C4-2B (cell line): ENCODE measurements around the gene ATP6V0E2.

Experiments used
- H3K27ac ChIP-seq: fragments of 450-650 bp; 2 replicates; pipeline ENCODE4 v1.5.1; 2017
- CTCF ChIP-seq: fragments of 450-650 bp; conservative IDR thresholded peaks from 2 replicates; pipeline ENCODE4 v1.5.1; 2017; ENCODE audit warnings: mild to moderate bottlenecking
- ZFX ChIP-seq: fragments of 450-650 bp; IDR thresholded peaks from 2 replicates; pipeline ENCODE4 v1.6.1; 2017

Gene ATP6V0E2

DNA sequence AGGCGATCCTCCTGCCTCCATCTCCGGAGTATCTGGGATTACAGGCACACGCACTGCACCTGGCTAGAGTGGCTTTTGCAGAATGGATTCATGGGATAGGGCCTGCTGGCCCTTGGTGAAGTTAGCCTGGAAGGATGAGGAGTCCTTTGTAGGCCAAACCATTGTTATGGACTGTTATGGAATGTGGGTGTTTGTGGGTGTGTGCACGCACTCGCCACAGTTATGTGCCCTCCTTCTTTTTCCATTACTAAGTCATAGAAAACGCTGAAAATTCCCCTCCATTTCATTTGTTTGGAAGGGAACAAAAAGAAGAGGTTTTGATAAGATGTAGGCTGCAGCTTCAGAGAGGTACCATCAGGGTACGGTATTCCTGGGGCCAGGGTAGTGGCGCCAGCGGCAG, 20.6 kb upstream of the ATP6V0E2 start:
- H3K27ac ChIP-seq = no peak overlapping the region
- TF ChIP-seq CTCF = no peak
- TF ChIP-seq ZFX = no peak

DNA sequence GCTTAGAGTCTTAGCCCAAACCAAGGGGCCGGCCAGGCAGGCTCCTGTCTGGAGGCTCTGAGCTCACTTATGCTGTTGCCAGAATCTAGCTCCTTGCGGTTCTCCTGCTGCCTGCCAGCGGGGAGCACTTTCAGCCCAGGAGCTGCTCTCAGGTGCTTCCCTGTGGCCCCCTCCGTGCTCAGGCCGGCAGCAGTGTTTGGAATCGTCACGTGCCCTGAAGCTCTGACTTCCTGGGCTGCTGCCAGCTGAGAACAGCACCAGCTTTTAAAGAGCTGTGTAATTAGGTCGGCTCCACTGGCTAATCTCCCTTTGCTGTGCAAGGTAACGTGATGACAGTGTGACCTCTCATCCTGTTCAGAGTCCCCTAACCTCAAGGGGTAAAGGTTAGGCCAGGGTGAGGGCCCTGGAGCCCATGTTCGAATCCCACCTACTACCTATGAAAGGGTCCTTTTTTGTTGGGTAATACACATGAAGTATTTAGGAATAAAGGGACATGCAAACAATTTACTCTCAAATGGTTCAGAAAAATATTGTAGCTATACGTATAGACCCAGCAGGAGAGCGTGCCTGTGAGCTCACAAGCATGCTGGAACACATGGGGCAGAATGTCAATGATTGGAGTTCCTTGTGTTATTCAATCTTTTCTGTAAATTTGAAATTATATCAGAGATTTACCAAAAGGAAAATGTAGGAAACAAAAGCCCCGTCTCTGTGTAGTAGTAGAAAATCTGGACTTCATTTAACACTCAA, 19.0 kb upstream of the ATP6V0E2 start:
- TF ChIP-seq ZFX (no peak), CTCF (no peak)

DNA sequence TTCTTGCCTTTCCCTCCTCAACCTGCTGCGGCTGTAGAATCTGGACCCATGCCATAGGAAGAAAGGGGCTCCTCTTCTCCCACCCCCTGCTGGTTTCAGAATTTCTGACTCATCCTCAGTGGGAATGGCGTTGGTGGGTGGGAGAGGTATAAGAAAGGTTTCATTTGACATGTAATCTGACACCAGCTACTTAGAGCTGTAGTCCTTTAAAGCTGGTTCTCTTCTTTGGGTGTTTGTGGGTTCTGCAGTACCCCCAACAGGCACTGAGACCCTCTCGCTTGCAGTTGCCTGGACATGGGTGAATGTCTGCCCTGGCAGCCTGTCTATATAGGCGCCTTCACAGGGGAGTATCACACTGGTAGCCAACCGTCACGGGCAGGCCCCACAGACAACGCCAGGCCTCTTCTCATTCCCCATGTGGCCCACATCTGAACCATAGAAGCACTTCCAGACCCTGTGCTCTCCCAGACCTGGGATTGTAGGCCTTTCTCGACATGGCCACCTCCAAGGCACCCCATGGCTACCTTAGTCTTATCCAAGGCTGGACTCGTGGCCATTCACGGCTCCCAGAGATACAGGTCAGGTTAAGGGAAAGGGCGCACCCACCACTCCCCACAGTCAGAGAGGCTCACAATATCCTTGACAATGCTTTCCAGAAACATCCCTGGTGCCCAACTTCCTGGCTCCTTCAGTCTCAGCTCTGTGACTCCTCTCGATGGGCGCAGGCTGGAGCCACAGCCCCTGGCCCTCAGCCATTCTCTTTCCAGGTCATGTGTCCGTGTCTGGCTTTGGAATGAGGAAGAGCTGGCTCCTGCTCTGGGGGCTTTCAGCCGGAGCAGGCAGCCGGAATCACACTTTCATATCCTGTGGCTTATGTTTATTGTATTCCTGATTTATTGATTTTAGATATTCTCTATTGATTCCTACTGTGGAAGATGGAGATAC, 18.1 kb upstream of the ATP6V0E2 start:
- TF ChIP-seq CTCF = no peak
- TF ChIP-seq ZFX = no peak
- H3K27ac ChIP-seq = peak overlapping the region; percentile 14; the same call in 1 of the 2 replicates

More for the DNA sequence above, 19.0 kb upstream of the ATP6V0E2 start:
- H3K27ac ChIP-seq = peak overlapping the region; percentile 14

DNA sequence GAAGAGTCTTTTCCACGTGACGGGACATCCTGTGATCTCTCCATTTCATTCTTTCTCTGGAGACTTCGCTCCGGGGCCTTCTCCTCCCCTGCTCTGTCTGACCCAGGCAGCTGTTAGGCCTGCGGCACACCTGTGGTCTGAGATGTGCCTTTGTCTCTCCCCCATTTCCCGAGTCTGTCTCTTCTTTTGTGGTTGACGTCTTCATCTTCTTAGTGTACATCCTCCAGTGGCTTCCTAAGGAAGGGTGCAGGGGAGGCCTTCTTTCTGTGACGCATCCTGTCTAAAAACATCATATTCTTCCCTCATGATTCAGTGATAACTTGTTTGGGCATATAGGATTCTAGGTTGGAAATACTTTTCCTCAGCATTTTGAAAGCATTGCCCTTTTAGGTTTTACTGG, 17.2 kb upstream of the ATP6V0E2 start:
- H3K27ac ChIP-seq = no peak overlapping the region
- TF ChIP-seq ZFX = no peak
- no peak for TF ChIP-seq CTCF

- no peak overlapping the region for H3K27ac ChIP-seq
- TF ChIP-seq ZFX (no peak), CTCF (no peak)
Measured at GRCh38 chr7:149859369-149859768, 14.4 kb upstream of the ATP6V0E2 start.

GRCh38 chr7:149859876-149860275, 13.9 kb upstream of the ATP6V0E2 start:
- H3K27ac ChIP-seq = no peak overlapping the region
- TF ChIP-seq ZFX (no peak), CTCF (no peak)
